ENCODE data around the gene NUP160.
"Not testable (repeated sequence)": the region's sequence is repeated elsewhere in the genome, so short reads cannot be mapped to it uniquely, and the experiment has no call there.

NUP160 gene

DNA sequence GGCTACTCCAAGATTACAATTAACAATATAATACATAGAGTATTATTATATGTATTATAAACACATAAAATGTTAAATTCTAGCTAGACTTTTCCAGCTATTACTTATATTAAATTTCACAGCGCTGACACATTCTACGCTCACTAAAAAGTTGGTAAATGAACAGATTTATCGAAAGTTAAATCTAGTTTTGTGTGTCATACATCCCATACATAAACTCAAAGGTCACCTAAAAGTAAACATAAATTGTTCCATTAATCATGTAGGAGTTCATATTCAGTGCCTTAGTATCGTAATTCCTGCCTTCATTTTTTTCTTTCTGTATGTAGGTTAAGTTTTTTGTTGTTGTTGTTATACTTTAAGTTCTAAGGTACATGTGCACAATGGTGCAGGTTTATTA lies 91.9 kb downstream of the NUP160 start:
- no peaks in the 10 kb centered on the region for H3K27me3 ChIP-seq (ENCODE audit: low read depth, low read length)
- peaks cover 24% of the 10 kb centered on the region for H4K20me1 ChIP-seq (ENCODE audit: insufficient read depth, low read length)
- peaks cover 80% of the 10 kb centered on the region for H3K79me2 ChIP-seq (ENCODE audit: low read length)
- H3K4me1 ChIP-seq (ENCODE audit: low read length) = no peaks in the 10 kb centered on the region
- H3K36me3 ChIP-seq (replicated peaks; ENCODE audit: low read depth, low read length) = peaks cover 63% of the 10 kb centered on the region
- no peak overlapping the region for H2AFZ ChIP-seq (ENCODE audit: low read depth, low read length)
- H3K27ac ChIP-seq (ENCODE audit: low read length) = no peak overlapping the region
- no peak overlapping the region for H3K4me3 ChIP-seq (ENCODE audit: low read length)
- H3K4me2 ChIP-seq (ENCODE audit: low read length) = no peak overlapping the region
- no peaks in the 10 kb centered on the region for H3K9me3 ChIP-seq (ENCODE audit: insufficient read depth, low read length)
- H3K9ac ChIP-seq (ENCODE audit: low read length) = no peak overlapping the region
- no peak for TF ChIP-seq EZH2phosphoT487 (IDR thresholded peaks at IDR 0.05; ENCODE audit: low read depth)
- TF ChIP-seq, protein P1, sequence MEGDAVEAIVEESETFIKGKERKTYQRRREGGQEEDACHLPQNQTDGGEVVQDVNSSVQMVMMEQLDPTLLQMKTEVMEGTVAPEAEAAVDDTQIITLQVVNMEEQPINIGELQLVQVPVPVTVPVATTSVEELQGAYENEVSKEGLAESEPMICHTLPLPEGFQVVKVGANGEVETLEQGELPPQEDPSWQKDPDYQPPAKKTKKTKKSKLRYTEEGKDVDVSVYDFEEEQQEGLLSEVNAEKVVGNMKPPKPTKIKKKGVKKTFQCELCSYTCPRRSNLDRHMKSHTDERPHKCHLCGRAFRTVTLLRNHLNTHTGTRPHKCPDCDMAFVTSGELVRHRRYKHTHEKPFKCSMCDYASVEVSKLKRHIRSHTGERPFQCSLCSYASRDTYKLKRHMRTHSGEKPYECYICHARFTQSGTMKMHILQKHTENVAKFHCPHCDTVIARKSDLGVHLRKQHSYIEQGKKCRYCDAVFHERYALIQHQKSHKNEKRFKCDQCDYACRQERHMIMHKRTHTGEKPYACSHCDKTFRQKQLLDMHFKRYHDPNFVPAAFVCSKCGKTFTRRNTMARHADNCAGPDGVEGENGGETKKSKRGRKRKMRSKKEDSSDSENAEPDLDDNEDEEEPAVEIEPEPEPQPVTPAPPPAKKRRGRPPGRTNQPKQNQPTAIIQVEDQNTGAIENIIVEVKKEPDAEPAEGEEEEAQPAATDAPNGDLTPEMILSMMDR (IDR thresholded peaks at IDR 0.05; ENCODE audit: low read depth, low read length) = no peak

DNA sequence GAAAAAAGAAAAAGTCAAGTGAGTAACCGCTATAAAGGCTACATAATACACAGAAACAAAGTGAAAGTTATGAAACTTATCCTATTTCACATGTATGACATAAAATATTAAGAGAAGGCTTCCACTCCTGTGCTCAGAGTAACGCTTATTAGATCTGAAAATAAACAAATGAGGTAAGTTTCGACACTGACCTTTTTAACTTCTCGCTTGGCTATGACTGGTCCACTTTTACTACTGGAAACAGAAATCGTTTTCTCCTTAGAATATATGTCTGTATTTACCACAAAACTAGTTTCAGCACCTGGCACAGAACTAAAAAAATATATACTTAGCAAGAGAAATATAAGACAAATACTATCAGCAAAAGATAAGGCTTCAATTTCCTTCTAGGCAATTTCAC lies 97.4 kb downstream of the NUP160 start:
- Histone ChIP-seq H3K9me3 (ENCODE audit: insufficient read depth, low read length) (no peaks in the 10 kb centered on the region), H3K9ac (ENCODE audit: low read length) (no peak overlapping the region), H2AFZ (ENCODE audit: low read depth, low read length) (no peak overlapping the region), H3K36me3 (replicated peaks; ENCODE audit: low read depth, low read length) (peaks cover 65% of the 10 kb centered on the region), H3K4me3 (ENCODE audit: low read length) (no peak overlapping the region), H4K20me1 (ENCODE audit: insufficient read depth, low read length) (peaks cover 16% of the 10 kb centered on the region), H3K4me1 (ENCODE audit: low read length) (no peaks in the 10 kb centered on the region), H3K27me3 (ENCODE audit: low read depth, low read length) (no peaks in the 10 kb centered on the region), H3K27ac (ENCODE audit: low read length) (no peak overlapping the region), H3K79me2 (ENCODE audit: low read length) (peaks cover 70% of the 10 kb centered on the region), H3K4me2 (ENCODE audit: low read length) (no peak overlapping the region)
- TF ChIP-seq, protein P1 (IDR thresholded peaks at IDR 0.05; ENCODE audit: low read depth, low read length) = no peak
- TF ChIP-seq EZH2phosphoT487 (IDR thresholded peaks at IDR 0.05; ENCODE audit: low read depth) = no peak

DNA sequence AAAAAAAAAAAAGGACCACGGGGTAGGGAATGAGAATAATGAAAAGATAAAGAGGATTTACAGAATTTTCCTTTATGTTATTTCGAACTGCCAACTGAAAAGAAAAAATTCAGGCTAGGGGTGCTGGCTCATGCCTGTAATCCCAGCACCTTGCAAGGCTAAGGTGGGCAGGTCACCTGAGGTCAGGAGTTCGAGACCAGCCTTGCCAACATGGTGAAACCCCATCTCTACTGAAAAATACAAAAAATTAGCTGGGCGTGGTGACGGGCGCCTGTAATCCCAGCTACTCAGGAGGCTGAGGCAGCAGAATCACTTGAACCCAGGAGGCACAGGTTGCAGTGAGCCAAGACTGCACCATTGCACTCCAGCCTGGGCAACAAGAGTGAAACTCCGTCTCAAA lies 105.7 kb downstream of the NUP160 start:
- Histone ChIP-seq H3K79me2 (ENCODE audit: low read length) (peaks cover 46% of the 10 kb centered on the region), H3K36me3 (replicated peaks; ENCODE audit: low read depth, low read length) (peaks cover 58% of the 10 kb centered on the region)
- H3K4me2 ChIP-seq (ENCODE audit: low read length); H2AFZ ChIP-seq (ENCODE audit: low read depth, low read length); H3K27ac ChIP-seq (ENCODE audit: low read length); H3K9ac ChIP-seq (ENCODE audit: low read length); H3K9me3 ChIP-seq (ENCODE audit: insufficient read depth, low read length); H4K20me1 ChIP-seq (ENCODE audit: insufficient read depth, low read length); H3K27me3 ChIP-seq (ENCODE audit: low read depth, low read length); H3K4me3 ChIP-seq (ENCODE audit: low read length); H3K4me1 ChIP-seq (ENCODE audit: low read length): not testable (repeated sequence)

DNA sequence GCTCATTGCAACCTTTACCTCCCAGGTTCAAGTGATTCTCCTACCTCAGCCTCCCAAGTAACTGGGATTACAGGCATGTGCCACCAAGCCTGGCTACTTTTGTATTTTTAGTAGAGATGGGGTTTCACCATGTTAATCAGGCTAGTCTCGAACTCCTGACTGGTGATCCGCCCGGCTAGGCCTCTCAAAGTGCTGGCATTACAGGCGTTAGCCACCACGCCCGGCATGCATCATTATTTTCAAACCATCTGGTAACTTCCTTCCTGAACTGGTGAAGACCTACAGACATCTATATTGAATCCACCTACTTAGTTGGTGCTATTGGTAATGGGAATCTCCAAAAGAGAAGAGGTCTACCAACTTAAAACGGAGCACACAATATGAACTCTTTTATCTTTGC lies 110.3 kb downstream of the NUP160 start:
- H3K36me3 ChIP-seq (replicated peaks; ENCODE audit: low read depth, low read length) = peaks cover 59% of the 10 kb centered on the region
- H3K9me3 ChIP-seq (ENCODE audit: insufficient read depth, low read length) = not testable (repeated sequence)

DNA sequence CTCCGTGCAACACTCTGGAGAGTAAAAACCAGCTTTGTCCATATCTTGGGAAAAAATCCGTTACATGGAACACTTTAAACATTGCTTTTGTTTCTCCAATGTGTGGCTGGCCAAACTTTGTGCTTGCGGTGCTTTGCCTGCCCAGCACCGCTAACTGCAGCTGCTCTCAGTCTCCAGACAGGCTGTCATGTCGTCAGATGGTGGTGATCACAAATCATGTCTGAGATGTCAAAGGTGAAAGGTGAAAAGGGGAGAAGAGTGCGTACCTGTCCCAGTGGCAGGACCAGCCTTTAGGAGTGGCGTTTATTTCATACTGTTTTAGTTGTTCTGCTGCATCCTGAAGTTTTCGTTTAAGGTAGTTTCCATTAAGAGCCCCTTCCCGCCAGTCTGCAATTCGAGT lies 115.9 kb downstream of the NUP160 start:
- TF ChIP-seq, protein P1 (IDR thresholded peaks at IDR 0.05; ENCODE audit: low read depth, low read length) = no peak
- TF ChIP-seq EZH2phosphoT487 (IDR thresholded peaks at IDR 0.05; ENCODE audit: low read depth) = no peak
- no peak overlapping the region for H3K9ac ChIP-seq (ENCODE audit: low read length)
- no peak overlapping the region for H3K4me2 ChIP-seq (ENCODE audit: low read length)
- H3K79me2 ChIP-seq (ENCODE audit: low read length) = peaks cover 34% of the 10 kb centered on the region
- peaks cover 13% of the 10 kb centered on the region for H4K20me1 ChIP-seq (ENCODE audit: insufficient read depth, low read length)
- H3K27me3 ChIP-seq (ENCODE audit: low read depth, low read length) = no peaks in the 10 kb centered on the region
- no peak overlapping the region for H3K4me3 ChIP-seq (ENCODE audit: low read length)
- H3K9me3 ChIP-seq (ENCODE audit: insufficient read depth, low read length) = no peaks in the 10 kb centered on the region
- peaks cover 14% of the 10 kb centered on the region; the same call in 1 of the 2 replicates for H3K4me1 ChIP-seq (ENCODE audit: low read length)
- H3K36me3 ChIP-seq (replicated peaks; ENCODE audit: low read depth, low read length) = peaks cover 69% of the 10 kb centered on the region
- H2AFZ ChIP-seq (ENCODE audit: low read depth, low read length) = no peak overlapping the region
- H3K27ac ChIP-seq (ENCODE audit: low read length) = no peak overlapping the region

More for the DNA sequence above, 110.3 kb downstream of the NUP160 start:
- not testable (repeated sequence) for H4K20me1 ChIP-seq (ENCODE audit: insufficient read depth, low read length); H3K9ac ChIP-seq (ENCODE audit: low read length); H3K27me3 ChIP-seq (ENCODE audit: low read depth, low read length); H3K27ac ChIP-seq (ENCODE audit: low read length); H3K4me1 ChIP-seq (ENCODE audit: low read length); H3K4me3 ChIP-seq (ENCODE audit: low read length); H2AFZ ChIP-seq (ENCODE audit: low read depth, low read length); H3K4me2 ChIP-seq (ENCODE audit: low read length)
- H3K79me2 ChIP-seq (ENCODE audit: low read length) = peaks cover 34% of the 10 kb centered on the region
